Measurements from ENCODE around the gene IL24. TPM values are rescaled to one million over a fixed set of nuclear protein-coding genes. Genes with fewer than 3 reads are reported as not detected.
A peak's percentile ranks its signal among the peaks of the same experiment; 100 is the strongest.

Gene IL24
- total RNA-seq, 1 experiment from 2014 or later: not detected

DNA sequence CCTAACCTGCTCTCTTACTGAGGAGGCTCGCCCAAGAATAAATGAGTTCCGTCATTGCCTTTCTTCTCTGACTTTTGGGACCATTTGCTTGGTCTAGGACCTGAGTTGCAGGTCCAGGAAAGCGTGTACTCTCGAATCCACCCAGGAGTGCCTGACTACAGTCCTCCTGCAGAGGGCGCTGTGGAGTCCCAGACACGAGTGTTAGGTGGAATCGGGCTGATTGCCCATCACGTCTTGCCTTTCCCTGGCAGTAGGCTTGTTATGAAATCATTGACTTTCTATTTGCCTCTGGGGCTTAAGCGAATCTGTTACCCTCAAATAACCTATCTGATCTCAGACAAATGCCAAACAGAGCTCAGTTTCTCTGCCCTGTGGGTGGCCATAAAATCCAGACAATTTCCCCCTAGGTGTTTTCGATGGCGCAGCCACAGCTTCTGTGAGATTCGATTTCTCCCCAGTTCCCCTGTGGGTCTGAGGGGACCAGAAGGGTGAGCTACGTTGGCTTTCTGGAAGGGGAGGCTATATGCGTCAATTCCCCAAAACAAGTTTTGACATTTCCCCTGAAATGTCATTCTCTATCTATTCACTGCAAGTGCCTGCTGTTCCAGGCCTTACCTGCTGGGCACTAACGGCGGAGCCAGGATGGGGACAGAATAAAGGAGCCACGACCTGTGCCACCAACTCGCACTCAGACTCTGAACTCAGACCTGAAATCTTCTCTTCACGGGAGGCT is 32.1 kb upstream of the IL24 start, which contains the start of gene IL20:
Gene IL20 (plus strand): TSS at position 685 of the 733 bp plus-strand sequence. CDS start 230 bp downstream, outside the sequence.
- RAD21 ChIA-PET (ENCODE audit: low non-redundant PET in 1 of 2, low total read pairs in 2 of 2, uncharacterized antibody in 2 of 2, unreplicated experiment in 2 of 2): no interaction called here
- CTCF ChIA-PET: interaction anchor here (0.7 to 1.9 kb wide), 9 partner anchors 10 to 47 kb away, joined by 3 to 9 read pairs (median 3); no protein-coding TSS in a partner anchor
- no peaks in the 10 kb centered on the region for H3K9me2 ChIP-seq (ENCODE audit: insufficient read depth)
- no peak for TF ChIP-seq EGR1 (IDR thresholded peaks at IDR 0.05; ENCODE audit: low read depth)
- TF ChIP-seq, protein P1, sequence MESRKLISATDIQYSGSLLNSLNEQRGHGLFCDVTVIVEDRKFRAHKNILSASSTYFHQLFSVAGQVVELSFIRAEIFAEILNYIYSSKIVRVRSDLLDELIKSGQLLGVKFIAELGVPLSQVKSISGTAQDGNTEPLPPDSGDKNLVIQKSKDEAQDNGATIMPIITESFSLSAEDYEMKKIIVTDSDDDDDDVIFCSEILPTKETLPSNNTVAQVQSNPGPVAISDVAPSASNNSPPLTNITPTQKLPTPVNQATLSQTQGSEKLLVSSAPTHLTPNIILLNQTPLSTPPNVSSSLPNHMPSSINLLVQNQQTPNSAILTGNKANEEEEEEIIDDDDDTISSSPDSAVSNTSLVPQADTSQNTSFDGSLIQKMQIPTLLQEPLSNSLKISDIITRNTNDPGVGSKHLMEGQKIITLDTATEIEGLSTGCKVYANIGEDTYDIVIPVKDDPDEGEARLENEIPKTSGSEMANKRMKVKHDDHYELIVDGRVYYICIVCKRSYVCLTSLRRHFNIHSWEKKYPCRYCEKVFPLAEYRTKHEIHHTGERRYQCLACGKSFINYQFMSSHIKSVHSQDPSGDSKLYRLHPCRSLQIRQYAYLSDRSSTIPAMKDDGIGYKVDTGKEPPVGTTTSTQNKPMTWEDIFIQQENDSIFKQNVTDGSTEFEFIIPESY (IDR thresholded peaks at IDR 0.05; ENCODE audit: extremely low read depth, insufficient replicate concordance, low read length): no peak
- no peak for TF ChIP-seq ATF3 (IDR thresholded peaks at IDR 0.05)
- no peak for TF ChIP-seq MAX (IDR thresholded peaks at IDR 0.05)
- TF ChIP-seq CEBPB (IDR thresholded peaks at IDR 0.05; ENCODE audit: low read depth): no peak
- peak; percentile 78 to 98 (median 97) for TF ChIP-seq CTCF (IDR thresholded peaks at IDR 0.05 in 2 of 3, conservative IDR thresholded peaks at IDR 0.05 in 1 of 3; ENCODE audit: borderline replicate concordance in 1 of 3, insufficient read depth in 1 of 3, low read depth in 2 of 3, low read length in 2 of 3)
- TF ChIP-seq ZFX (IDR thresholded peaks at IDR 0.05): no peak
- TF ChIP-seq SIN3A (IDR thresholded peaks at IDR 0.05; ENCODE audit: low read depth): no peak
- no peak for TF ChIP-seq ELF1 (IDR thresholded peaks at IDR 0.05; ENCODE audit: borderline replicate concordance, low read depth)
- TF ChIP-seq EZH2phosphoT487 (IDR thresholded peaks at IDR 0.05; ENCODE audit: borderline replicate concordance): no peak
- no peak for TF ChIP-seq FOSL1 (IDR thresholded peaks at IDR 0.05; ENCODE audit: low read depth)
- TF ChIP-seq JUND (IDR thresholded peaks at IDR 0.05): no peak
- no peak for TF ChIP-seq ZNF274 (IDR thresholded peaks at IDR 0.05; ENCODE audit: low read depth, low read length)
- TF ChIP-seq TCF7L2 (IDR thresholded peaks at IDR 0.05; ENCODE audit: borderline replicate concordance, extremely low read depth, insufficient read depth, insufficient read length): no peak
- TF ChIP-seq CBX3 (IDR thresholded peaks at IDR 0.05; ENCODE audit: low read depth): no peak; the same call in 1 of the 2 replicates
- peak; percentile 68 for TF ChIP-seq RAD21 (IDR thresholded peaks at IDR 0.05; ENCODE audit: low read depth)
- no peak for TF ChIP-seq EZH2 (IDR thresholded peaks at IDR 0.05)
- H3K79me2 ChIP-seq (ENCODE audit: insufficient read depth, low read length): no peaks in the 10 kb centered on the region
- H3K9me3 ChIP-seq (ENCODE audit: control insufficient read depth in 1 of 2, insufficient read depth in 1 of 2, low read depth in 1 of 2, low read length in 2 of 2): no peaks in the 10 kb centered on the region
- intact Hi-C loops (cut with micrococcal nuclease): loop anchor here (1.0 to 5.0 kb wide), 2 partner anchors 47 to 117 kb away; no protein-coding TSS in a partner anchor
- ATAC-seq (peak; percentile 97), DNase-seq (ENCODE audit: low read depth, low spot score) (peak; percentile 45)
- H4K20me1 ChIP-seq (ENCODE audit: insufficient read depth): no peaks in the 10 kb centered on the region
- POLR2A ChIA-PET: no interaction called here
- H3K4me3 ChIP-seq (replicated peaks in 1 of 2; ENCODE audit: low read depth in 1 of 2, low read length in 2 of 2): no peak within 1 kb of the TSS
- peaks cover 0 to 7% of the 10 kb centered on the region in 2 experiments; a peak in 2 of 4 replicates for H3K4me1 ChIP-seq (ENCODE audit: control insufficient read depth in 1 of 2, insufficient read depth in 2 of 2, low read length in 2 of 2)
- peak within 1 kb of the TSS; percentile 95 for H2AFZ ChIP-seq (ENCODE audit: low read depth, low read length, poor library complexity, severe bottlenecking)
- peak within 1 kb of the TSS; percentile 45 for H3K4me2 ChIP-seq (ENCODE audit: low read length)
- H3K9ac ChIP-seq (ENCODE audit: low read length): no peak within 1 kb of the TSS
- BruUV-seq (replicated peaks): no TSS peak
- no peaks in the 10 kb centered on the region for H3K27me3 ChIP-seq (ENCODE audit: insufficient read depth, low read length)
- H3K27ac ChIP-seq (ENCODE audit: low read depth, low read length): no peak within 1 kb of the TSS
- no peaks in the 10 kb centered on the region for H3K36me3 ChIP-seq (ENCODE audit: control insufficient read depth in 1 of 2, insufficient read depth in 2 of 2, low read length in 2 of 2)
